HFFc6 (cell line): ENCODE results near the gene MELK. TPM values are rescaled to one million over a fixed set of nuclear protein-coding genes. Genes with fewer than 3 reads are reported as not detected.

Experiments used
- DNase-seq: peaks from one replicate; pipeline ENCODE4 v3.0.0-alpha.2; 2018
- H3K27ac Mint-ChIP-seq: 2 replicates; pipeline ENCODE4 v1.8.0; 2020; ENCODE audit warnings: mild to moderate bottlenecking, mixed read lengths
- H3K27me3 Mint-ChIP-seq: 2 replicates; pipeline ENCODE4 v1.8.0; 2021; ENCODE audit warnings: mild to moderate bottlenecking, moderate library complexity, mixed read lengths; ENCODE audit not compliant: insufficient read depth
- H3K36me3 Mint-ChIP-seq: 2 replicates; pipeline ENCODE4 v1.8.0; 2021; ENCODE audit warnings: low read depth, mixed read lengths
- H3K4me1 Mint-ChIP-seq: 2 replicates; pipeline ENCODE4 v1.8.0; 2020; ENCODE audit warnings: low read depth, mixed read lengths
- H3K4me3 Mint-ChIP-seq: 2 replicates; pipeline ENCODE4 v1.8.0; 2020; ENCODE audit warnings: mild to moderate bottlenecking, moderate library complexity, mixed read lengths
- H3K9me3 Mint-ChIP-seq: 2 replicates; pipeline ENCODE4 v1.8.0; 2020; ENCODE audit warnings: mild to moderate bottlenecking, mixed read lengths
- total RNA-seq, 6 experiments: library from RNA; stranded (reverse); fragmentation: NEBNext Ultra II Directional; extraction: Animal tissue kit (Norgen Biotek cat#: 25700); gene quantifications; 2 replicates in 1 of 6; 3 replicates in 5 of 6; pipeline ENCODE4 v1.2.3, GENCODE V29; 2021
- TF ChIP-seq, protein P1 (sequence below): fragments of 200-600 bp; sonication (generic); IDR thresholded peaks from 2 replicates; pipeline ENCODE4 v1.5.0; 2021; ENCODE audit warnings: antibody characterized with exemption, mild to moderate bottlenecking

MELK gene
- total RNA-seq, 6 experiments from 2014 or later, result 16.6 to 40.5 (median 35.6) TPM

DNA sequence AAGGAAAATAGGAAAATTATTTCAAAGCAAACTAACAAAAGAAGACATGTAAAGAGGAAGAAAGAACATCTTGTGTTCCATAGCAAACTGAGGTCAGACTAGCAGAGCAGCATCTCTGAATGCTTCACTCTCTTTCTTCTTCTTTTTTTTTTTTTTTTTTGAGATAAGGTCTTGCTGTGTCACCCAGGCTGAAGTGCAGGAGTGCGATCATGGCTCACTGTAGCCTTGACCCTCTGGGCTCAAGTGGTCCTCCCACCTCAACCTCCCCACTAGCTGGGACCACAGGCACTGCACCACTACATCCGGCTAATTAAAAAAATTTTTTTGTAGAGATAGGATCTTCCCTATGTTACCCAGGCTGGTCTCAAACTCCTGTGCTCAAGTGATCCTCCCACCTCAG, 36.6 kb downstream of the MELK start:
- Mint-ChIP-seq H3K36me3 (peaks cover 19% of the 10 kb centered on the region; the same call in 1 of the 2 replicates), H3K4me3 (no peak overlapping the region), H3K27ac (no peak overlapping the region), H3K27me3 (peaks cover 3% of the 10 kb centered on the region; the same call in 1 of the 2 replicates), H3K4me1 (no peaks in the 10 kb centered on the region), H3K9me3 (no peaks in the 10 kb centered on the region)
- TF ChIP-seq, protein P1, sequence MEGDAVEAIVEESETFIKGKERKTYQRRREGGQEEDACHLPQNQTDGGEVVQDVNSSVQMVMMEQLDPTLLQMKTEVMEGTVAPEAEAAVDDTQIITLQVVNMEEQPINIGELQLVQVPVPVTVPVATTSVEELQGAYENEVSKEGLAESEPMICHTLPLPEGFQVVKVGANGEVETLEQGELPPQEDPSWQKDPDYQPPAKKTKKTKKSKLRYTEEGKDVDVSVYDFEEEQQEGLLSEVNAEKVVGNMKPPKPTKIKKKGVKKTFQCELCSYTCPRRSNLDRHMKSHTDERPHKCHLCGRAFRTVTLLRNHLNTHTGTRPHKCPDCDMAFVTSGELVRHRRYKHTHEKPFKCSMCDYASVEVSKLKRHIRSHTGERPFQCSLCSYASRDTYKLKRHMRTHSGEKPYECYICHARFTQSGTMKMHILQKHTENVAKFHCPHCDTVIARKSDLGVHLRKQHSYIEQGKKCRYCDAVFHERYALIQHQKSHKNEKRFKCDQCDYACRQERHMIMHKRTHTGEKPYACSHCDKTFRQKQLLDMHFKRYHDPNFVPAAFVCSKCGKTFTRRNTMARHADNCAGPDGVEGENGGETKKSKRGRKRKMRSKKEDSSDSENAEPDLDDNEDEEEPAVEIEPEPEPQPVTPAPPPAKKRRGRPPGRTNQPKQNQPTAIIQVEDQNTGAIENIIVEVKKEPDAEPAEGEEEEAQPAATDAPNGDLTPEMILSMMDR, result no peak
- DNase-seq, result no peak

DNA sequence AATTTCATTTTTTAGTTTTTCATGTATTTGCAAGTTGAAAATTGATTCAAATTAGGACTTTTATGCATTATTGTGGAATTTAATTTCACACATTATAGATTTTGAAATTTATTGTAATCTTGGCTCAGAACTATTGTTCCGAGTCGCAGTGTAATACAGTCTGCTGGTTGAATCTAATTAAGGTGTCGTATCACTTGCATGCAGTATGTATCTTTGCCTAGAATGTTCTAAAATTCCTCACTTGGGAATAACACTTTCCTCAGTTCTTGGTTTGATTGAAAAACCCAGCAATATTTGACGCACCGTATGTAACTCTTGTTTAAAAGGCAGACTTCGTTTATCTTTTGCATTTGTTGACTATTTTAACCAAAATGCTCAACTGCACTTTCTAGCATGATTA, 49.4 kb downstream of the MELK start:
- DNase-seq, result no peak
- no peaks in the 10 kb centered on the region for H3K9me3 Mint-ChIP-seq
- H3K36me3 Mint-ChIP-seq, result peaks cover 3% of the 10 kb centered on the region
- no peak overlapping the region for H3K27ac Mint-ChIP-seq
- no peak overlapping the region for H3K4me3 Mint-ChIP-seq
- TF ChIP-seq, protein P1, result no peak
- H3K27me3 Mint-ChIP-seq, result no peaks in the 10 kb centered on the region
- H3K4me1 Mint-ChIP-seq, result peaks cover 41% of the 10 kb centered on the region

DNA sequence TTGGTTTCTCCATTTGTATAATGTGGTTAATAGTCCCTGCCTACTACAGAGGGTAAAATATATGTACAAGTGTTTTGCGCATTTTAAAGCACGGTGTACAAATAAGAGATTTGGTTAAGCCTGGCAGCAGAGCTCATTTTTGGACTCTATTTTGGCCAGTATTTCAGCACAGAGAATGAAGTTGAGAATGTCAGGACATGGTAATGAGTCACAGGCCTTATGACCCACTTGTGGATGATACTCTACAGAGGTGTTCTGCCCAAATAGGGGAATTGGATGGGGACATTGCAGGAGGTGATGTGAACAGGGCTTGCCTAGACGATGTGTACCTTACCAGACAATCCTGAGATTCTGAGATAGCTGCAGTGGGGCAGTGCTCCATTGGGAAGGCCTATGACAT, 50.6 kb downstream of the MELK start:
- H3K36me3 Mint-ChIP-seq, result no peaks in the 10 kb centered on the region; the same call in 1 of the 2 replicates
- peak overlapping the region; percentile 65; the same call in 1 of the 2 replicates for H3K27ac Mint-ChIP-seq
- no peaks in the 10 kb centered on the region for H3K9me3 Mint-ChIP-seq
- no peak overlapping the region for H3K4me3 Mint-ChIP-seq
- TF ChIP-seq, protein P1, result no peak
- H3K4me1 Mint-ChIP-seq, result peaks cover 41% of the 10 kb centered on the region
- no peaks in the 10 kb centered on the region for H3K27me3 Mint-ChIP-seq
- peak; percentile 14 for DNase-seq

DNA sequence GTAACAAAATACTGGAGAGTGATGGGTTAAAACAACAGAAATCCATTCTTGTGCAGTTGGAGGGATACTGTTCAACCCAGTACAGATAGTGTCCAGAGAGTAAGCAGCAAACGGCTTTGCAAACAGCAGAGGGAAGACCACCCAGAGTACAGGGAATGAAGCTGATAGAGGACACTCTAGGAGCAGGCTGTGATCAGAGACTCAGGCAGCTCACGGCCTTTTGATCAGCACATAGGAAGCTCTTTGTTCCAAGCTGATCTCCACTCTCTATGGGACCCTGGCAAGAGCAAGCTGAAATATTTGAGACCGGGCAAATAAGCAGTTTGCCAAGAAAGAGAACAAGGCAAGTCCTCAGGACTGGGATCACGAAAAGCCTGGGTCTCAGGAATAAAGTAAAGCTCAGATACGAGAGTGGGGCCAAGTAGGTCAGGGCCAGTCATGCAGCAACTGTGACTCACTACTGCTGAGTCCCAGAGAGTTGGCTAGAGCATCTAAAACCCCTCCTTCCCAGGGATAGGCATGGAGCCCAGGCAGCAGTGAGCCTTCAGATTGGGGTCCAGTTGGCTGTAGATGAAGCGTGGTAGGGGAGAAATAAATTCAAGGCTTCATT, 52.4 kb downstream of the MELK start:
- Mint-ChIP-seq H3K9me3 (no peaks in the 10 kb centered on the region), H3K4me1 (peaks cover 41% of the 10 kb centered on the region), H3K4me3 (peak overlapping the region; percentile 47; the same call in 1 of the 2 replicates), H3K27ac (peak overlapping the region; percentile 88), H3K36me3 (peaks cover 4% of the 10 kb centered on the region), H3K27me3 (no peaks in the 10 kb centered on the region)
- TF ChIP-seq, protein P1, result no peak
- DNase-seq, result peak; percentile 62

DNA sequence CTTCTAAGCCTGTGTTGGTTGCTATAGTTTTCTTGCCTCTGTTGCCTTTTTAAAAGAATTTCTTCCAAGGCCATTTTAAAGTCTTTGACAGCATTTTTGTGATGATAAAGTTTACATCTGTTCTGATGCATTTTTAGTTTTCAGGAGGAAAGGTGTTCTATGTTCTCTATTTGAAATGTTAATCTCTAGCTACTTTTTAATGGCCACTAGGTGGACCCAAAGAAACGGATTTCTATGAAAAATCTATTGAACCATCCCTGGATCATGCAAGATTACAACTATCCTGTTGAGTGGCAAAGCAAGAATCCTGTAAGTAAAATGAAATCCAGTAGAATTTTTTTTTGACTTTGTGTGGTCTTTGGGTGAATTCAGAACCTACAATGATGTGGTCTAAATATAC, 60.2 kb downstream of the MELK start:
- TF ChIP-seq, protein P1, result peak; percentile 84
- no peaks in the 10 kb centered on the region for H3K4me1 Mint-ChIP-seq

More for the DNA sequence above, 60.2 kb downstream of the MELK start:
- Mint-ChIP-seq H3K4me3 (no peak overlapping the region), H3K9me3 (no peaks in the 10 kb centered on the region), H3K36me3 (peaks cover 4% of the 10 kb centered on the region; the same call in 1 of the 2 replicates), H3K27me3 (no peaks in the 10 kb centered on the region; the same call in 1 of the 2 replicates), H3K27ac (no peak overlapping the region)
- peak; percentile 23 for DNase-seq
